G401 (cell line): ENCODE data around the gene HSPA13. TPM values are rescaled to one million over a fixed set of nuclear protein-coding genes. Genes with fewer than 3 reads are reported as not detected.
"Not testable (repeated sequence)": the region's sequence is repeated elsewhere in the genome, so short reads cannot be mapped to it uniquely, and the experiment has no call there.

Experiments used
- DNase-seq: peaks from one replicate; pipeline ENCODE4 v3.0.0-alpha.2; 2015; ENCODE audit warnings: low spot score
- in situ Hi-C: cut with HindIII; loops from 2 replicates; pipeline ENCODE4 v1.10.0; 2016; ENCODE audit warnings: low sequenced_read_pairs, mixed read lengths
- total RNA-seq: library from RNA; depleted of rRNA; stranded (reverse); fragments of >200 nt; shearing (Covaris generic); gene quantifications from 2 replicates; pipeline ENCODE4 v1.2.3, GENCODE V29; 2014; rRNA removed

Gene HSPA13
- 14.3 and 26.5 TPM in 2 replicates for total RNA-seq

DNA sequence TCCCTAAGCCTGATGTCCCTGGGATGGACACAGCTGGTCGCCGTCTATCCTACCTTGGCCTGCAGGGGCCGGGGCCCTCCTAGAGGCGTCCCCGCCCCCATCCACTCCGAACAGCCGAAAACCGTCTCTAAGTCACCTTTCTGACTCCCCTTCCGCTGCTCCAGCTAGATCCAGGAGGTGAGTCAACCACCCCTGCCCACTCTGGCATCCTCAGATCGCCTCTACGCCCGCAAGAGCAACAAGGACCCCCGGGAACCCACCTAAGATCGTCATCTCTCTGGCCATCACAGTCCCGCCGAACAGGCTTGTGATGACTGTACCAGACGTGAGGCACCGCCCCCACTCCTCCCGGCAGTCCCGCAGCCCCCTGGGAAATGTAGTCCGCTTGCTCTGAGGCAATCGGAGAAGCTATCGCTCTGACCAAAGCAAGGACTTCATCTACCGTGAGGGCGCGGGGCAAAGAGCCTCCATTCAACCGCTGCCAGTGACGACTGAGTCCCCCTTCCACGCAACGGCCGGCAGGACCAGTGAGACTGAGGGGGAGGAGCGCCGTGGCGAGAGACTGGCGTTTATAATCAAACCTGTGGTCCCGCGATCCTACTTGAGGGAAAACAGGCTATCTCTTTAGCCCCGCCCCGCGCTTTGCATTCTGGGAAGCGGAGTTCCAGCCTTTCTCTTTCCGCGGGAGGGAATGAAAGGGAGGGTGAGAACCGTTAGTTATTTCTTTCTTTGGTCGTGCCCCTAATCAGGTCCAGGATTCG lies at the start of gene HSPA13:
TSS of gene HSPA13 (minus strand) at position 312 of the 761 bp plus-strand sequence. CDS start at position 285, 27 bp downstream.
- DNase-seq, result peak; percentile 100
- in situ Hi-C loops, result no loop called here

GRCh38 chr21:14418920-14419319 lies 36.0 kb upstream of the HSPA13 start:
- in situ Hi-C loops, result no loop called here
- DNase-seq, result no peak

DNA sequence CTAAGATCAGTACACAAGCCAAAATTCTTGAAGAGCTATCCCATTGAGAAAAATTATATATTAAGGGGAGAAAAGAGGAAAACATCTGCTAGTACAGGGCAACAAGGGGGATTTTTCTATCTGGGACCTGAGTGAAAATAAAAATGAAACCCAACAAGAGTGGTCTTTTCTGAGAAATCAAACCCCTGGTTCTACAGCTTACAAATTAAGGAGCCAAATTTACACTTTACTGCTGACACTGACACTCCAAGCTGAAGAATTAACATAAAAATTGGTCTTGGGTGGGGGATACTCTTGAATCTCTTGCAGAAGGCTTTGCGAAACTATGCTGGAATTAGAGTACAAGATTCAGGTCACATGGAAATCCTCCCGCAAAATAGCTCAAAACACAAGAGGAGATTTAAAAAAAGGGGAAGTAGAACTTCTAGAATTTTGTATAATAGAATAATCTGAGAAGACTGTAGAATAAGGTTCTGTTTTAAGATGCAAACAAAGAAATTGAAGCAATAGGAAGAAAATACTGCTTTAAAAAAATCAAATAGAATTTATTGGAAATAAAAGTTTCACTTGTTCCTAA lies 32.1 kb upstream of the HSPA13 start:
- in situ Hi-C loops, result no loop called here
- DNase-seq, result no peak

- no peak for DNase-seq
- in situ Hi-C loops, result no loop called here
Measured at GRCh38 chr21:14405962-14406361, 23.0 kb upstream of the HSPA13 start.

DNA sequence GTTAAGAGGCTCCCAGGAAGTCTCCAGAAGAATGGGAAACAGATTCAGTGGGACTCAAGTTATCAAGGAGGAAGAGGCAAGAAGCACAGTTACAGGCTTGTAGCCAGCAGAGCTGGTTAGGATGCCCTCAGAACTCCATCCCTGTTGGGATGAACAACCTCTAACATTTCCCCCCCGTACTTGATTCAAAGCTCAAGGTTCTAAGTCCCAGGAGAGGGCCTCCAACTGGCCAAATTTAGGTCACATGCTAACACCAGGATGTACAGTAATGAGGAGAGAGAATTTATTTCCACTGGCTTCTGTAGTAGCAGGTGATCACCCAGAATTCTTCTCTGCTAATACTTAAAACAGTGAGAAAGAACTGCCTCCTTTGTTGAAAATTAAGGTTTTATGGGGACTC lies 22.3 kb upstream of the HSPA13 start:
- no peak for DNase-seq
- in situ Hi-C loops, result no loop called here

- in situ Hi-C loops, result no loop called here
- peak; percentile 46 for DNase-seq
Measured at GRCh38 chr21:14403681-14404318, 20.9 kb upstream of the HSPA13 start.

DNA sequence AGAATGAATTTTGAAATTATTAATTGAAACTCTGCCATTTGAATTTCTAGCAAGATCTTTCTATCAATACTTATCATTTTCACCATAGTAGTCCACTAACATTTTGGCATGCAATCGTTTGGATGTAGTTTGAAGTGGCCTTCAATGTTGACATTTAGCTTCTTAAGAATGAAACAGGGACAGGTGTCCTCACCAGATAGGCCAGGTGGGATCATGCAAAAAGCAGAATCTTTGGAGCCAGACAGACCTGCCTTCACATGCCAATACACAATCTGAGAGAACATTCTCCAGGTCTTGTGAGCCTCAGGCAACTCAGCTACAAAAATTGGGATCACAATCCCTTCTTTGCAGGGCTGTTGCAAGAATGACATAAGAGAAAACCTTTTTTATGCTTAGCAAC lies 18.3 kb upstream of the HSPA13 start:
- peak; percentile 3 for DNase-seq
- in situ Hi-C loops, result no loop called here

- no peak for DNase-seq
- in situ Hi-C loops, result no loop called here
Measured at GRCh38 chr21:14388282-14388681, 5.3 kb upstream of the HSPA13 start.

DNA sequence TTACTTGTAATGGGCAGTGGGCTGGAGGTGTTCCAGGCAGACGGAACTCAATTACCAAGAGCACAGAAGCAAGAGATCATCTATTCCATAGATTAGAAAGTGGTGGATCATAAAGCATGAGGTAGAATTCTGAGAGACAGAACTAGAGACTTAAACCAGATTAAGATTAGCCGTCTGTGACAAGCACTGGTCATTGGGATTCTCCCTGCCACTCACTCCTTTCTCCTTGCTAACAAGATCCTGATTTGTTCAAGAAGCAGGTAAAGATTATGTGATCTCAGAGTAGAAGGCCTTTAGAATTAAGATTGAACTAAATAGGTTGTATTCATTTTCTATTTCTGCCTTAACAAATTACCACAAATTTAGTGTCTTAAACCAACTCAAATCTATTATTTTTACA lies 1.5 kb upstream of the HSPA13 start:
- no peak for DNase-seq
- in situ Hi-C loops, result no loop called here

- in situ Hi-C loops, result no loop called here
- no peak for DNase-seq
Measured at GRCh38 chr21:14383596-14384180, 742 bp upstream of the HSPA13 start.

DNA sequence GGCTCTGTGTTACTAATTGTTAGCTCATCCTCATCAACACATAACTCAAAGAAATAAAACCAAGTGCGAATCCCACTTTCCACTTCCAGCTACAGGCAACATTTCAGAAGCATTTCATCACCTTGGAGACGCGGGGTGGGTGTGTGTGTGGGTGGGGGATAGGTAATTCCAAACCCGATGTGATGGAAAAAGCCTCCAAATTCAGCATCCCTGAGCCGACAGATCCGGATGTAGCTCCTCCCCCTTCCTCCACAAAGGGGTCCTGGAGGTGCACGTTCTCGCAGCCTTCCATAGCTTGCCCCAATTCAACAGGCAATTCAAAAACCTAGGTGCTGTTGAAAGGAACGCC lies 486 bp downstream of the HSPA13 start:
- in situ Hi-C loops, result no loop called here
- no peak for DNase-seq

GRCh38 chr21:14376854-14377253 lies 6.1 kb downstream of the HSPA13 start:
- in situ Hi-C loops, result no loop called here
- no peak for DNase-seq

DNA sequence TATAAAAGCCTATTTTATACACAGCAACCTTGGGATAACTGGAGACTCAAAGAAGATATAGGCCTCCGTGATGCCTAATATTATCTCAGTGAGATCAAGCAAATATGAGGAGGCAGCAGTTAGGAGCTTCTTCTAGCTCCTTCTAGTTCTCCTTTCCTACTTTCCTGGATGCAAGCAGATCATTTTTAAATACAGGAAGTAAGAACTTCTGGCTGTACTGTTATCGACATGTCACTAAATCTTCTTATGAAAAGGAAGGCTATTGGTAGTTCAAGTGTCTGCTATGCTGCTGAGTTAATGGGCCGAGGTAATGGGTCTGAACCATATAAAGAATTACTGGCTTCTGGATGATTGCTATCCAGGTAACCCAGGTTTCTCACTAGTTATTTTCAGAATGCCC lies 15.9 kb downstream of the HSPA13 start:
- DNase-seq, result no peak
- in situ Hi-C loops, result no loop called here

DNA sequence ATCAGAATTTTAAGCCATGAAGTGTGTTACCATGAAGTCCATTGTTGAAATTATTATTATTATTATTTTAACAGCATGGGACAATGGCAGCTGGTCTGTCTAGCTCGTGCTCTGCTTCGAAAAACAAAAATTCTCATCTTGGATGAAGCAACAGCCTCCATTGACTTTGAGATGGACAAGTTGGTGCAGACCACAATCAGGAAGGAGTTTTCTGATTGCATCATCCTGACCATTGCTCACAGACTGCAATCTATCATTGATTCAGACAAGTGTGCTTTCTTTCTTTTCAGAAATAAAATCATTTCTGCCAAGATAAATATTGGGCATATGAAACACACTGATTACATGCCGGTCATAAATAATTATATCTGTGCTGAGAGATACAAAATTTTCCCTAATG lies 21.0 kb downstream of the HSPA13 start:
- in situ Hi-C loops, result no loop called here
- no peak for DNase-seq

GRCh38 chr21:14358775-14359174 lies 24.2 kb downstream of the HSPA13 start:
- in situ Hi-C loops, result no loop called here

GRCh38 chr21:14356746-14357145 lies 26.2 kb downstream of the HSPA13 start:
- in situ Hi-C loops, result no loop called here

More at GRCh38 chr21:14358775-14359174, 24.2 kb downstream of the HSPA13 start:
- DNase-seq, result no peak

DNA sequence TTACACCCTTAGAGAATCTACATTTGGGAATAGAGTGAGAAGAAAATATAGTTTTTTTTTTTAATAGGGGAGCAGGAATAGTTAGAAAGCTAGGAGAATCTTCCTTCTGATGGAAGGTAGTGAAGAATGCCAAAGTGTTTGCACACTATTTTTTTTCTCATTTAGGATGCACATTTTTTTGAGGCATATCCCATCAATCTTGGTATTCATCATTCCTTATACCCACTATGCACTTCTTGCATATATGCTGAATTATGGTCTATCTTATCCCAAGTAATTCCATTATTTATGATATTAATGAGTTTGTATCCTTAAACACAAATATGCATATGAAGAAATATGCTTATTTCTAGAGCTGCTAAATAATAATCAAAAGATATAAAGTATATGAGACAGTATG lies 28.4 kb downstream of the HSPA13 start:
- in situ Hi-C loops, result no loop called here
- no peak for DNase-seq

More at GRCh38 chr21:14356746-14357145, 26.2 kb downstream of the HSPA13 start:
- no peak for DNase-seq

GRCh38 chr21:14353726-14354125 lies 29.2 kb downstream of the HSPA13 start:
- in situ Hi-C loops, result no loop called here

DNA sequence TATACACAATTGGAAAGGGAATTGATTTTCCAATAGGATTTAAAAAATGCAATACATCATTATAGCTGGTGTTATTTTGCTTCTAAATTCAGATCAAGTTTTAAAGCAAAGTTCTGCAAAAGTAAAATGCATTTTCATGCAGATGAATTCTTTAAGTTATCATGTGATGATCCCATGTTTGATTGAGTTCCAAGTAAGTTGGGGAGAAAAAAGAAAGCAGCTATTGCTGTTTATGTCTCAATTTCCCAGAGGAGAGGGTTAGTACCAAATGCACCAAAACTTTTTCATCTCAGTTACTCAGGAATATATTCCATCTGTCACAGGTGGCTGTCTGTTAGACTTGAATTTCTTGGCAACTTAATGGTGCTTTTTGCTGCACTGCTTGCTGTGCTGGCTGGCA lies 29.7 kb downstream of the HSPA13 start:
- in situ Hi-C loops, result no loop called here
- DNase-seq, result no peak

More at GRCh38 chr21:14353726-14354125, 29.2 kb downstream of the HSPA13 start:
- DNase-seq, result no peak

GRCh38 chr21:14327346-14327745 lies 55.6 kb downstream of the HSPA13 start:
- in situ Hi-C loops, DNase-seq: not testable (repeated sequence)
